ENCODE results near the gene NDUFV3.
"Not testable (repeated sequence)": the region's sequence is repeated elsewhere in the genome, so short reads cannot be mapped to it uniquely, and the experiment has no call there.

The NDUFV3 gene

DNA sequence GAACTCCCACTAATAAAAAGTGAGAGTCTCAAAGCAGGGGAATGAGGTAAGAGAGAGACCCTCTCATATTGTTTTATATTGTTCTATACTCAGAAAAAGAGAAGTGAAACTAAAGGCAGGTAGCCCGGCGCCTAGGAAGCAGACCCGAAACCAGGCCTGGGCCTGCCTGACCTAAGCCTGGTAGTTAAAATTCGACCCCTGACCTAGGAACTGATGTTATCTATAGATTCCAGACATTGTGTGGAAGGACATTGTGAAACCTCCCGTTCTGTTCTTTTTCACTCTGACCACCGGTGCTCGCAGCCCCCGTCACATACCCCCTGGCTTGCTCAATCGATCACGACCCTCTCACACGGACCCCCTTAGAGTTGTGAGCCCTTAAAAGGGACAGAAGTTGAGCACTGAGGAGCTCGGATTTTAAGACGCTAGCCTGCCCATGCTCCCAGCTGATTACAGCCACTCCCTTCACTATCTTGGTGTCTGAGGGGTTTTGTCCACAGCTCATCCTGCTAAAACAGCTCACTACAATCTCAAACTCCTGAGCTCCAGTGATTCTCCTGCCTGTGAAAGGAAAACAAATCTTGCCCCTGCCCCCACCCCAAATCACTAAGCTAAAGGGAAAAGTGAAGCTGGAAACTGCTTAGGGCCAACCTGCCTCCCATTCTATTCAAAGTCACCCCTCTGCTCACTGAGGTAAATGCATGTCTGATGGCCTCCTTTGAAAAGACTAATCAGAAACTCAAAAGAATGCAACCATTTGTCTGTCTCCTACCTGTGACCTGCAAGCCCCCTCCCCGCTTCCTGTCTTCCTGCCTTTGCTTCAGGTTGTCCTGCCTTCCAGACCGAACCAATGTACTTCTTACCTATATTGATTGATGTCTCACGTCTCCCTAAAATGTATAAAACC is 44.2 kb downstream of the NDUFV3 start:
- not testable (repeated sequence) for DNase-seq

DNA sequence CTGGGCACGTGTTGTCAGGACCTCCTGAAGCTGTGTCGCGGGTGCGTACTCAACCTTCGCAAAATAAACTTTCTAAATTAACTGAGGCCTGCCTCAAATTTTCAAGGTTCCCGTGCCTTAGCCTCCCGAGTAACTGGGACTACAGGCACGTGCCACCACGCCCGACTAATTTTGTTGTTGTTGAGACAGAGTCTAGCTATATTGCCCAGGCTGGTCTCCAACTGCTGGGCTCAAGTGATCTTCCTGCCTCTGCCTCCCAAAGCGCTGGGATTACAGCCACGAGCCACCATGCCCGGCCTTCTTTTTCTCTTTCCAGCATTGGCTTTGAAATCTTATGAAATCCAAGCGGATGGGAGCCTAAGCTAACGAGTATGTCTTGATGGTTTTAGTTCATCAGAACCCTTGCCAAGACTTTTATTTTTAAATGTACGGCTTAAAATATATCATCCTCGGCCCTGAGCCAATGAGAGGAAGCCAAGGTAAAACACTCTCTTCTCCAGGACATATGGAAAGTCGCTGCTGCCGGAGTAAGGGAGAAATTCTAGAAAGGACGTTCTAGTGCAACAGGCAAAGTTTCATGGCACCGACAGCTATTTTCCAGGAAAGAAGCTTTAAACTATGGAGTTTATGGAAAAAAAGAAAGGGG is 45.0 kb downstream of the NDUFV3 start:
- no peak for DNase-seq

DNA sequence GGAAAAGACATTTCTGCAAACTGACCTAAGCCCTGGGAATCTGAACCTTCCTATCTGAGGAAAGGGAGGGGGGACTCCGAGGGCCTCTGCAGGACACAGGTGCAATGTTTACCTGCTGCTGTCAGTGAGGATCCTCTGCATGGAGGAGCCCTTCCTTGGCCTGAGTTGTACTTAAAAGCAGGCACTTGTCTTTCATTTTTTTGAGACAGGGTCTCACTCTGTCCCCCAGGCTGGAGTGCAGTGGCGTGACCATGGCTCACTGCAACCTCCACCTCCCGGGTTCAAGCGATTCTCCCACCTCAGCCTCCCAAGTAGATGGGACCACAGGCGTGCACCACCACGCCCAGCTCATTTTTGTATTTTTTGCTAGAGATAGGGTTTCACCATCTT is 45.5 kb downstream of the NDUFV3 start:
- not testable (repeated sequence) for DNase-seq

DNA sequence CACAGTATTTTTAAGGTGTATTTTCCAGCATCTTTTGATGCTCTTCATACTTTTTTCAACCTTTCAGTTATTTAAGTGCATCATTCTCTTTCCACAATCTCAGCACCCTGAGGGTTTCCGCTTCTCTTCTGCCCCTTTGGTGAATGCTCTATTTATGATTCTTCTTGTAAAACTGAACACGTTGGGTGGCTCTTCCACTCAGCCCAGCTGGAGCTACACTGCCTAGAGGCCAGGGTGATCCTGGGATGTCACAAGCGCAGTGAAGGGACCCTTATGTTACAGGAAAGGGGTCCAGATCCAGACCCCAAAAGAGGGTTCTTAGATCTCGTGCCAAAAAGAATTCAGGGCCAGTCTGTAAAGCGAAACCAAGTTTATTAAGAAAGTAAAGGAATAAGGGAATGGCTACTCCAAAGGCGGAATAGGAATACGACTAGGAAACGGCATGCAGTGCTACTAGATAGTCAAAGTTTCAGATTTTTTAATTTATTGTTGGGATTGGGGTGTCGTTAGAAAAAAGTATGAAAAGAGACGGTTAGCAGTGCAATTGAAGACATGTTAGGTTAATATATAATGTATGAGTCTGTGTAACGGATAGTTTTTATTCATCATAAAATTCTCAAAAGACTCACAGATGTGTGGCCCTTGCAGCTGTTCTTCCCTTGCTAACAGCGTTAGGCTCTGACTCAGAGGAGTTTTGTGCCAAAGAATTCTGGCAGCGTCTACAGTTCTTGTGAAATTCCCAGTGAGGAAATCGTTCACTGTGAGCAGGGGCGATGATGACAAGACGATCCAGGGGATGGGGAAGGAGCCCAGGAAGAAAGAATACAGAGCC is 46.7 kb downstream of the NDUFV3 start:
- DNase-seq = peak in 8 of 14 donors; percentile 5 to 69 (median 24)

DNA sequence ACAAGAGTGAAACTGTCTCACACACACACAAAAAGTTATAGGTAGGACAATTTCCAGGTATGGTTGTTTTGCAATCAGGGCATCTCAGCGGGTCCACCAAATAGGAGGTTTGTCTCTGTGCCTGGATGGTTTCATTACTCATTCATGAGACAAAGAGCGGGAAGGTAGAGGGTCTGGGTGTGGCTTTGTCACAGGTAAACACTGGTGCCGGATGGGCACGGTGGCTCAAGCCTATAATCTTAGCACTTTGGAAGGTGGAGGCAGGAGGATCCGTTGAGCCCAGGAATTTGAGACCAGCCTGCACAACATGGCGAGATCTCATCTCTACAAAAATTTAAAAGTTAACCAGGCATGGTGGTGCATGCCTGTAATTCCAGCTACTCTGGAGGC is 48.6 kb downstream of the NDUFV3 start:
- DNase-seq = no peak

DNA sequence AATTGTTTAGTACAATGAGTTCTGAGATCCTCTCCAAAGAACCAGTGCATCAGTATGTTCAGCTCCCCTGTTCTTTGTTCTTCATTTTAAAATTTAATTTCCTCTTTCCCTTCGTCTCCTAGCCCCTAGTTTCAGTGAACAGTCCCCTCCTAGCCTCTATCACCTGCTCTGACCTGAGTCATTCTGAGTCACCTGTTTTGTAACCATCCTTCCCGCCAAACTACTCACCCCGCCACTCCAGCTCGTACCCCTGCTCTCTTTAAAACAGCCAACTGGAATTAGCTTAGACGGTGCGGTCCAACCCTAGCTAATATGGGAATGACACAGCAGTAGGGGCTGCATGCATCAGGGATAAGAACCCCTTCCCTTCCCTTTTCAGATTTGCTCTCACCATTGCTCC is 49.1 kb downstream of the NDUFV3 start:
- DNase-seq = no peak

DNA sequence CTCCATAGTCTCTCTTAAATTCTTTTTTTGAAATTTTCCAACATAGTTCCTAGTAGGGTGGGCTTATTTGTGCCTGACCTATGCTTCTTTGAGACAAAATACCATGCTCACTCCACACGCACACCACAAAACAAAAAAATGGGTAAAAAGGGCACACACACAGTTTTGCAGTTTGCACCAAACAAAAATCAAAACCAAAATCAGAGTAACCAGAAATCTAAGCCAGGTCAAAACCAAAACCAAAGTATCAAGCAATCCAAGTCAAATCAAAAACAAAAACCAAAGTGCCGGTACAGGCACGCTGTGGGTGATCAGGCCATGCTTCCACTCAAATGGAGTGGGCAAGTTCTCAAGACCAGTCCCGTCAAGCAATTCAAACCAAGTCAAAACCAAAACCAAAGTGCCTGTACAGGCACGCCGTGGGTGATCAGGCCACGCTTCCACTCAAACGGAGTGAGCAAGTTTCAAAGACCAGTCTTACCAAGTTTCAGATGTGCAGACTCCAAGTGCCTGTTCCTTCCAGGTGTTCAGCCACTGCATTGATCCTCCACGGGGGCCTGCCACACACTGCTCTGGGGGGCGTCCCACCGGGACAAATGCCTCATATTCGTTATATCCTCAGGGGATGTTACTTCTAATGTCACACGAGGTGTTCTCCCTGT is 56.1 kb downstream of the NDUFV3 start:
- not testable (repeated sequence) for DNase-seq

DNA sequence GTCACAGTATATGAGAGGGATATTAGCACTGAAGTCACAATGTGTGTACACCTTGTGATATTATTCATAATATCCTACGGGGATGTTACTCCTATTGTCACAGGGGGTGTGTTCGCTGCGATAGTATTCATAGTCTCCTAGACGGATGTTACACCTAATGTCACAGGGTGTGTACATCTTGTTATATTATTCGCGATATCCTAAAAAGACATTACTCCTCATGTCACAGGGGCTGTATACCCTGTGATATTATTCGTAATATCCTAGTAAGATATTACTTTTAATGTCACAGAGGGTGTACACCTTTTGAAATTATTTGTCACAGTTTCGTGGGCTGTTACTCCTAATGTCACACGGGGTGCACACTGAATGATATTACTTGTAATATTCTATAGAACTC is 58.1 kb downstream of the NDUFV3 start:
- DNase-seq = not testable (repeated sequence)

DNA sequence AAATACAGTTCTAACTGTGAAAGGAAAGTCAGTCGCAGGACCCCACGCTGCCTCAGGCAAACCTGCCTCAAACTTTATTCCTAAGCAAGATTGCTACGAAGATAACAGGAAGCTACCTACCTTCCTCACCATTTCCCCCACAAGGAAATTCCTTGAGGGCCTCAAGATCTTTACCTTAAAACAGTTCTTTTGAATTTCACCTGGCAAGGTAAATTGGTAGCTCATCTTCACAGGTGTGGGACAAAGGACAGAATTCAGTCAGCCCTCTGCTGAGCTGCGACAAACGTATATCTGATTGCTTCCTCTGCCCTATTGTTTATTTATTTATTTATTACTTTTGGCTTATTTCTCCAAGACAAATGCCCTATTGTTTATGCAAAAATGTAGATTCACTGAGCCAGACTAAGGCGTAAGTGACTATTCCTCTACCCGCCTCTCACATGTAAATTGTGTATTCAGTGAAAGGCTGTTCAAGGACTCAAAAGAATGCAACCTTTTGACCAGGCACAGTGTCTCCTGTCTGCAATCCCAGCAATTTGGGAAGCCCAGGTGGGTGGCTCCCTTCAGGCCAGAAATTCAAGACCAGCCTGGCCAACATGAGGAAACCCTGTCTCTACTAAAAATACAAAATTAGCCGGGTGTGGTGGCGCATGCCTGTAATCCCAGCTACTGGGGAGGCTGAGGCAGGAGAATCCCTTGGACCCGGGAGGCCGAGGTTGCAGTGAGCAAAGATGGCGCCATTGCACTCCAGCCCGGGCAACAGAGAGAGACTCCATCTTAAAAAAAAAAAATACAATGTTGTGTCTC is 63.9 kb downstream of the NDUFV3 start:
- no peak for DNase-seq

DNA sequence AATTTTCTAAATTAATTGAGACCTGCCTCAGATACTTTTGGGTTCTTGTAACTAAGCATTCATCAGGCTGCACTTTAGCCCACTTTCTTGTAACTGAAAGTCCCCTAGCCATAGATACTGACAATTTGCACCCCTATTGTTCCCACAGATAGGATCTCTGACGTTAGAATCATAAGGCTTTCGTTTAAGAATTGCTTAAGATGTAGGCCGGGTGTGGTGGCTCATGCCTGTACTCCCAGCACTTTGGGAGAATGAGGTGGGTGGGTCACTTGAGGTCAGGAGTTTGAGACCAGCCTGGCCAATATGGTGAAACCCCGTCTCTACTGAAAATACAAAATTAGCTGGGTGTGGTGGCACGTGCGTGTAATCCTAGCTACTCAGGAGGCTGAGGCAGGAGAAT is 65.0 kb downstream of the NDUFV3 start:
- not testable (repeated sequence) for DNase-seq

DNA sequence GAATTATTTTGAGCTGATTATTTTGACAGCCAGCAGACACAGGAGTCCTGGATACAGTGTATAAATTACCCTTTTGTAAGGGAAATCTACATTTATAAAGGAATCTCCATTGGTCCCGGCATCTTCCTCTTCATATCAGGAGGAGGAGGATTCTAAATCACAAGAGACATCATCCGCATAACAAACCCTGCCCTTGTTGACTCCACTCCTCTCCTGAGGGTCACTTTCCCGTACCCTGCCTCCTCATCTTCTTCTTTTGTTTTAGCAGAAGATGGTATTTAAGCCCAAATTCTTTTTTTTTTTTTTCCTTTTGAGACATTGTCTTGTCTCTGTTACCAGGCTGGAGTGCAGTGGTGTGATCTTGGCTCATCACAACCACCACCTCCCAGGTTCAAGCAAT is 66.6 kb downstream of the NDUFV3 start:
- DNase-seq = no peak

DNA sequence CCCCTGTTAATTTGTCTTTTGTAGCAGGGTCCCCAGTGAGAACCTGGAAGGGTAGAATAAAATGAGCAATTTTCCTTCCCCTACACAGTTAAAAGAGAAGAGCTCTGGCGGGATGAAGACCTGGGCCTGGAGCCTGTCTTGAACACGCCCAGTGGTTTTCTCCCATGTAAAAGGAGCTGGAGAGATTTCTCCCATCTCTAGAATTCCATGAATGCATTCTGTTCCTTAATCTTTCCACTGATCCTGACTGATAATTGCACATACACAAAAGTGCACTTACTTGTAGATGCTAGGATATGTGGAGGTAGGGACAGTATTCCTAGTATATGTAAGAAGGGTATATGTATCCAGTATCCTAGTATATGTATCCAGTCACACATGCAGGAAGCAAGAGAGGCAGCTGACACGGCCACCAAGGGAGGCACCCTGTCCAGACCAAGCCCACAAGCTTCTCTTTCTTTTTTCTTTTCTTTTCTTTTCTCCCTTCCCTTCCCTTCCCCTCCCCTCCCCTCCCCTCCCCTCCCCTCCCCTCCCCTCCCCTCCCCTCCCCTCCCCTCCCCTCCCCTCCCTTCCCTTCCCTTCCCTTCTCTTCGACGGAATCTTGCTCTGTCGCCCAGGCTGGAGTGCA is 69.4 kb downstream of the NDUFV3 start:
- no peak for DNase-seq
